GM10847 (cell line): ENCODE data around the gene LRRD1.

Source experiments
- POLR2A ChIP-seq: IDR thresholded peaks from 2 replicates; pipeline ENCODE4 v1.6.1; 2011; ENCODE audit not compliant: insufficient read length; ENCODE audit errors: extremely low read depth

LRRD1 gene

GRCh38 chr7:92095380-92095779 lies 83.6 kb downstream of the LRRD1 start:
- TF ChIP-seq POLR2A = no peak
